M059J (cell line): ENCODE data around the gene MRPS14. TPM values are rescaled to one million over a fixed set of nuclear protein-coding genes. Genes with fewer than 3 reads are reported as not detected.
"Not testable (repeated sequence)": the region's sequence is repeated elsewhere in the genome, so short reads cannot be mapped to it uniquely, and the experiment has no call there.

Source experiments
- DNase-seq: peaks from one replicate; pipeline ENCODE4 v3.0.0-alpha.2; 2012; ENCODE audit warnings: low read depth
- total RNA-seq: library from RNA; depleted of rRNA; stranded (reverse); fragments of >200 nt; shearing (Covaris generic); gene quantifications from 2 replicates; pipeline ENCODE4 v1.2.3, GENCODE V29; 2014

MRPS14 gene
- total RNA-seq, 1 experiment from 2014 or later, result 33.4 TPM

DNA sequence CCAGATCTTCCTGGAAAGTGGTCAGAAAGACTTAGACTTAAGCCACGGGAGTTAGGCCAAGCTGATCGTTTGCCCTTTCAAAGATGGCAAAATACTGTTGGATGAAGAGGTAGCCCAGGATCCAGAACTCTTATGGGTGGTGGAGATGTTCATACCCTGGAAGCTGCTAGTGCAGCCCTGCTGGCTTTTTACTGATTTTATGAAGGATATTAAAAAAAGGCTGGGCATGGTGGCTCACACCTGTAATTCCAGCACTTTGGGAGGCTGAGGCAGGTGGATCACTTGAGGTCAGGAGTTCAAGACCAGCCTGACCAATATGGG, 657 bp upstream of the MRPS14 start:
- DNase-seq, result not testable (repeated sequence)

DNA sequence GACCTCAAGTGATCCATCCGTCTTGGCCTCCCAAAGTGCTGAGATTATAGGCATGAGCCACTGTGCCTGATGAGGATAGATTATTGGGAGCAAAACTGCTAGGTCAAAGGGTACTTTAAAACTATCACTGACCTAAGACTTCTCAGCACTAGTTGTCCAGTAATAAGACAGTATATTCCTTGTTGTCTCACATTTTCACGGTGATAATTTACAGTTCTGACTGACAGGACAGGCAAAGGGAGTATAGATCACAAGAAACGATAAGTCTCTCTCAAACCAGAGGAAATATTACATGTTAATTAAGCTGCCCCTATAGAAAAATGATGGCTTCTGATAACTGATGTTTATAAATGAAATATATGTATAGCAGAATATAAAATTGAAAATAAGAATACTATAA, 3.7 kb downstream of the MRPS14 start:
- no peak for DNase-seq

DNA sequence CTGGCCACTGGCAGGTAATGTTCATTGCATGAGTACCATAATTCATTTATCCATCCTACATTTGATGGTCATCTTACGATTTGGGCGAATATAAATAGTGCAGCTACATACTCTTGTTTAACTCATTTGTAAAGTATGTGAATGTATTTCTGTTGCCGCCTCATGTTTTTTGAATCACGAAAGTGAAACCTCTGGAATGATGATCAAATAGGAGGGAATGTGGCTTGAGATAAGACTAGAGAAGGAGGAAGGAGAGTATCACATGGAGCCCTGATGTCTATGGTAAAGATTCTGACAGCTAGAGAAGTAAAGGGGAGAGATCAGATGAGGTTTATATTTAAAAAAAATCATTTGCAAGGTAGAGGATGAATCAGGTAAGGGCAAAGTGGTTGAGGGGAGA, 8.0 kb downstream of the MRPS14 start:
- peak; percentile 40 for DNase-seq

DNA sequence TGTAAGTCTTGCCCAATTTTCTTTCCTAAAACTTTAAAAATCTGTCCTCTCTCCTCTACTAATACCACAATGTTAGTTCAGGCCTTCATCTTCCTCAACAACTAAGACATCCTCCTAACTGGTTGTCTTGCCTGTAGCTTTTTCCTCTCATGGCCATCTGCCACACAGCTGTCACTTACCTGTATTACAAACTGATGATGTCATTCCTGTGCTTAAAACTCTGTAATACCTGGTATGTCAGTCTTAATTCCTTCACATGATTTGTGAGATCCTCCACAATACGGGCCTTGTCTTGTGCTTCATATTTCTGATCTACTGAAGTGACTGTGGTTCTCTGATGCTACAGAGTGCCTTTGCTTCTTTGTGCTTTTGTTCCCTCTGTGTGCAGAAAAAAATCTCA, 9.8 kb downstream of the MRPS14 start:
- DNase-seq, result no peak

DNA sequence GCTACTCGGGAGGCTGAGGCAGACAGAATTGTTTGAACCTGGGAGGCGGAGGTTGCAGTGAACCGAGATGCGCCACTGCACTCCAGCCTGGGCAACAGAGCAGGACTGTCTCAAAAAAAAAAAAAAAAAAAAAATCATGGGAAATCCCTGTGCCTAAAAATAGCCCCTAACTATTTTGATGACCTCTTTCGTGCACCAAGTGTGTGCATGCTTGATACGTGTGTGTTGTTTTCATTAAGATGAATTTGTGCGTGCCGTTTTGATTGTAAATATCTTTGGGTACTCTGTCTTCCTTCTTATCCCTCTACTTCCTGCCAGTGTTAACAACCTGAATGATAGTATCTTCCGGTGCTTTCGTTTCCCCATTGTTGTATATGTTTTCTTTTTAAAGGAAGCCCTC, 13.7 kb downstream of the MRPS14 start:
- DNase-seq, result no peak

DNA sequence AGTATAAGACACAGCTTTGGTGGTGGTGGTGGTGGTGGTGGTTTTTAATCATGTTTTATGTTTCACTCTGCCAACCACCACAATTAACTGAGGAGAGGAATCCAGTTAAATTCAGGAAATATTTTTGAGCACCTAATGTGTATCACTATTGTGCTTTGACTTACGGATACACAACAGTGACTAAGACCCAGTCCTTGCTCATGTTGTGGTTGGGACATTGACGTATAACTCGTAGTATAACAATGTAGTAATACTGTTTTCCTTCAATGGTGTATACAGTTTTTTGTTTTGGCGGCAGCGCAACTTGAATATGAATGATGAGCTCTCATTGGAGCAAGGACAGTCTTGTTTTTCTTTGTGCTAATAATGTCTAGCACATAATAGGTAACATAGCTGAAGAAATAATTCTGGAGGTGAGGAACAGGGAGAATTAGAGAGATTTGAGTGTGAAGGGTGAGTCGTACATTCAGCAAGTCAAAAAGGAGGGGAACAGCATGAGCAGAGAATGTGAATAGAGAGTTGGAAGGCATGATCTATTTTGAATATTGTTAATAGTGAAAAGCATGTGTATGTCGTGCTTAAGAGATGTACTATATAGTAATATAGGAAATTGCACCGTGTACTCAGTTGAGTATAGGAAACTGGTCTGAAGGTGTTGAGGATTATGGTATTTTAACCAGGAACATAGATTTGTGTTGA, 18.0 kb downstream of the MRPS14 start:
- peak; percentile 29 for DNase-seq

DNA sequence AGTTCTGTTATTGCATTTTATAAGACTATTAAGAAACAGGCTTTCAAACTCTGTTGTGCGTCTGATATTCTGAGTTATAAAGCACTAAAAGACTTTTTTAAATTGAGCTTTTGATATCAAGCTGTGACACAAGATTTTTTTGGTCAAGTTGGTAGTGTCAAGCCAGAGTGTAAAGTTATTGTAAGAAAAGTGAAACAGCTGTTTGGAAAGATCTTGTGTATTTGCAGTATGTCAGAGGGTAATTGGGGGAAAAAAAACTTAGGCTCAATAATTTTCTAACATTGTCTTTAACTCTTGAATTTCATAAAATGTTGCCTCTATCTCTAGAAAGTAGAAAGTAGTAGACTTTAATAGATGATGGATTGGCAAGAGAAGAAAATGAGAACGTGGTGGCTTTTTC, 19.7 kb downstream of the MRPS14 start:
- DNase-seq, result no peak

DNA sequence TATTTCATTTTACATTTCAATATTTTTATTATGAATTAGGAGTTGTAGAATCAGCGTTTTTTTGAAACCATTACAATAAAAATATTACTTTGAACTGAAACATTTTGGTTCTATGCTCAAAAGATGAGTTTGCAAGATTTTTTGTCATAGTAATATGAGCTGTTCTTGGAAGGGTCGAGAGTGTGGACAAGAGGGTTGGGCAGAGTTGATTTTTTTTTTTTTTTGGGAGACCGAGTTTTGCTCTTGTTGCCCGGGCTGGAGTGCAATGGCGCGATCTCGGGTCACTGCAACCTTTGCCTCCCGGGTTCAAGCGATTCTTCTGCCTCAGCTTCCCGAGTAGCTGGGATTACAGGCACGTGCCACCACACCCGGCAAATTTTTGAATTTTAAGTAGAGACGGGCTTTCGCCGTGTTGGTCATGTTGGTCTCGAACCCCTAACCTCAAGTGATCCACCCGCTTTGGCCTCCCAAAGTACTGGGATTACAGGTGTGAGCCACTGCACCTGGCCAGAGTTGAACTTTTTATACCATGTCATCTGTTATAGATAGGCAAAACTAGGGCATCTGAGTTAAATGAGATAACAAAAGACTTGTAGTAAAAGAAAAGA, 20.2 kb downstream of the MRPS14 start:
- no peak for DNase-seq

DNA sequence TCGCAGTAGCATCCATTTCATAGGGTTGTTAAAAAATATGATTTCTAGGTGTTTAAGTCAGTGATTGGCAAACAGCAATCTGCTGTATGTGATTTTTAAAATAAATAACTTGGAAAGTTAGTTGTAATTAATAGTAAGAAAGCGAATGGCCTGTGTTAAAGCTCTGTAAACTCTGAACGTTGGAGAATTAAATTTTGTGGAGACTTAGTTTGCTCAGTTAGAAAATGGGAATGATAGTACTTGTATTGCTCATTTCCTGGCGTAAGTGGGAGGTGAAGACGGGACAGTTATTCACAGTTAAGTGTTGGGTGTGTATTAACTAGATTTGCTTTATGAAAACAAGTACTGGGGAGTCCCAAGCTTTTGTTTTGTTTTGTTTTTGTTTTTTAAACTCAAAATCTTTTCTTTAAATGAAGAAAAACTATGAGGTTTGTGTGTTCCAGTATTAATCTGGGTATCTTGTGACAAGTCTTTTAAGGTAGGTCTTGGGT, 22.5 kb downstream of the MRPS14 start:
- DNase-seq, result peak; percentile 16

DNA sequence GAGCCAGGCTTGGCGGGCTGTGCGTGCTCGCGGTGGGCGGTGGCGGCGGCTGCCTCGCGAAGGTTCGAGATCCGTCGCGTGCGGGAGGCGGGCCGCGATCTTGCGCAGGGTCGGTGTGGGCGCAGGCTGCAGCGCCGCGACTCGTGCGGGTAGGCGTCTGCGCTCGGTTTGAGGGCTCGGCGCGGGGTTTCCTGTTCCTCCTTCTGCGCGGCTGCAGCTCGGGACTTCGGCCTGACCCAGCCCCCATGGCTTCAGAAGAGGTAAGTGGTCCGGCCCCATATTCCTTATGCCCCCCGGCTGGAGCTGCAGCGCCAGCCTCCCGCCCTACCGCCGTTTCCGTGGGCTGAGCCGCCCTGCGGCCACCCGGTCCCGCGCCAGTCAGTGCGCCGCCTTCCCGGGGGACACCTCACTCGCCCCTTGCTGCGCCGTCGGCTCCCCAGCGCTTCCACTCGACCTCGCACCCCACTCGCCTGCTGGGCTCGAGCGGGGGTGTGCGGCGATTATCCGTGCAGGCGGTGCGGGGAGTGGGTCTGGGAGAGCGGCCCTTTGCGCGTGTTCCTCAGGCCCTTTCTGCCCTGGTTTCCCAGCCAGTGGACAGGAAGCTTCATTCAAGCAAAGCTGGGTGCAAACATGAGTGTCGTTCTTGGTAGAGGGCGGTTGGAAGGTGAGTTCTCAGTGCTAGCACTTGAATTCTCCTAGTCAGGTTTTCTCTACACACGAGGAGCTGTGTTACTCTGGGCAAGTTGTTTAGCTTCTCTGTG, 23.1 kb downstream of the MRPS14 start, which contains the start of gene CACYBP:
TSS of gene CACYBP (plus strand) at position 12 of the 761 bp plus-strand sequence. CDS start at position 246, 234 bp downstream.
- DNase-seq, result peak; percentile 52

DNA sequence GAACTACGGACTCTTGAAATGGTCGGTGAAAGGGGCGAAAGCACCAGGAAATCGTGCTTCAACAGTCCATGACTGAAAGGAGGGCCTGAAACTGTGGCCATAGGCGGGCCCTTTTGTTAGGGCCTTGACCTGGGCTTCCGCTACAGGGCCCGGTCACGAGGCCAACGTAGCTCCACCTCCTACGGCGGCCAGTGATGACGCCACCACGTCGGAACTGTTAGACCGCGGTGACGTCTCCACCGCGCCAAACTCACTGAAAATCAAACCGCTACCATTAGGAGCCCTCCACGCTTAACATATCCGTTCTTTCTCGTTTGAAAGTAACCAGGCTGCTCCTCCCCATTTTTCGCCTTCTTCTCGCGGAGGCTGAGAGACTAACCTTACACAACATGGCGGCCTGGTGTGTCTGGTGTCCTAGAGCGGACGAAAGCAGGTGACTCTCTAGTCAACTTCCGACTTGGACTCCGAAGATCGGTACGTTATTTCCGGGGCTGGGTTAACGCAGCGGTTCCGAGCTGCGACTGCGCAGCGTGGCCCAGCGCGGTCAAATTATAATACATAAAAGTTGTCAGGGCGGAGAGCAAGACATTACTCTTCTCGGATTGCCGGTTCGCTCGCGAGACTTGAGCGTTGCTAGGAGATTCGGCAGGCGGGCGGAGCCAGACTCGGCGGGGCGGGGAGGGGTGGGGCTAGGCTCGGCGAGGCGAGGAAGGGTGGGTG, 23.8 kb downstream of the MRPS14 start:
- peak; percentile 99 for DNase-seq

DNA sequence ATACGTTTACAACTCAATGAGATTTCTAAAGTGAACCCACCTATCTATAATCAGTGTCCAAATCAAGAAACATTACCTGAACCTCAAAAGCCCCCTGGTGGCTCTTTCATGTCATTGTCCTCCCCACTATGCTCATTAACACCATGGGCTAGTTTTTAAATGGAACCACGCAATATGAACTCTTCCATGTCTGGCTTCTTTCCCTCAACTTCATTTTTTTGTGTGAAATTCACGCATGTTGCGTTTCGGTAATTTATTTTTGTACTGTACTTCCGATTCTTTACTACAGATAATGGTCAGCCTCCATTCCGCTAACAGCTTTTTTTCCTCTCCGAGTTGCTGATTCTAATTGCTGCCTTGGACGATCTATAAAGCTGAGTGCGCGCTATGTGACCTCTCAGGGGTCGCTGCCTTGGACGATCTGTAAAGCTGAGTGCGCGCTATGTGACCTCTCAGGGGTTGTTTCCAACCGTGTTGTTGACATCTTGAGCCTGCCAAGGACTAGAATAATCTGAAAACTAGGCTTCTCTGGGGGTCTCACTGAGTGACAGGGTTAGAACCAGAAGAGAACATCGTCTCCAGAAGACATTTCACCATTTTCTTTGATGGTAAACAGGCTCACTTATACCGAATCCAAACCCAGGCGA, 24.5 kb downstream of the MRPS14 start:
- peak; percentile 65 for DNase-seq

DNA sequence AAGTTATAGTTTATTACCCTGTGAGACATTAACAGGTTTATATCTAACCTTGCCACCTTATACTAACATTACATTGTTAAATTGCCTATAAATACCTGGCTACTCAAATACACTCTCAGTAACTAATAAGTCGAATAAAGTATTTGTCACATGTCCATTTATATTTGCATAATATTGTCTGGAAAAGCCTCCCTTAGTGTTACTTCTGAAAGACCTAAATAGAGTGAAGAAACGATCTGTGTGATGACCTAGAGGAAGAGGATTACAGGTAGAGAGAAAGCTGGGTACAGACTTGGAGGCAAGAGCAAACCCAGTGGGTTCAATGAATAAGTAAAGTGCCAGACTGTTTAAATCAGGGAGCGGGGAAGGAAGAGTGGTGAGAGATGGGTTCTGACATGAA, 26.2 kb downstream of the MRPS14 start:
- no peak for DNase-seq

DNA sequence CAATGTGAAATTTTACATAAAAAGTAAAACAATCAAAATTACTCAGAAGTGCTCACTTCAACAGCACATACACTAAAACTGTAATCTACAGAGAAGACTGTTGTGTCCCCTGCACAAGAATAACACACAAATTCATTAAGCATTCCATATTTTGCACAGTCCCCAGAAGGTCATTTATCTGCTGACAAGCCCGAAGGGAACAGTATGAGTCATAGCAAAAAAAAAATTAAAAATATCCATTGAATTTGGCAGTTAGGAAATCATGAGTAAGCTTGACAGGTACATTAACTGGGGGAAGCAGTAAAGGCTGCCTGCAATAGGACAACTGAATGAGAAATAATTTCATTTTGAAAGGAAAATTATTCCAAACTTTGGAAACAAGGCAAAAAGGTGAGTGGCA, 26.7 kb downstream of the MRPS14 start:
- DNase-seq, result peak; percentile 70

DNA sequence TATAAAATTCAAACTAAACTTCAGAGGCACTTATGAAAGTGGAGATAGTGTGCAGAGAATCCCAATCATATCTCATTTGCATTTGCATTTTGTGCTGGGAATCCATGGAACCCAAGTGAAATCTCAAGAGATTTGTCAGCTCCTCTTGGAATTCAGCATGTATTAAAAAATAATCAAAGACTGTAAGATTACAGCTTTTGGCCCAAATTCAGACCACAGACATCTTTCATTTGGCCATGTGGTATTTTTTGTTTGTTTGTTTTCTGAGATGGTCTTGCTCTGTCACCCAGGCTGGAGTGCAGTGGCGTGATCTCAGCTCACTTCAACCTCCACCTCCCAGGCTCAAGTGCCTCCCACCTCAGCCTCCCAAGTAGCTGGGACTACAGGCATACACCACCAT, 27.3 kb downstream of the MRPS14 start:
- DNase-seq, result peak; percentile 76

DNA sequence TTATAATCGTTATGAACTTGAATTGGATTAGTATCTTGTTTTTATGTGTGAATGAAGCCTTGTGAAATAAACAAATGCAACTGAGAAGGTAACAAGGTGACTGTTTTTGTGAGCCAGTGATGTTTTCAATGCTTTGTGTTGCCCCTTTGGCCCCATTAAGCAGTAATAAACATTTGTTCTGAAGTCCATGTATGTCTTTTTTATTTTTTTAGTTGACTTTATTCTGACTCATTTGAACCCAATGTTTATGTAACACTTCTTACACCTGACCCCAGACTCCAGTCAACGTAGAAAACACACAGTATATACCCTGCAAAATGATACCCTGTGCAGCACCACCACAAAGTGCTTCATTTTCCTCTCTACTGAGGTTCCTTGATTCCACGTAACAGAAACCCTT, 28.1 kb downstream of the MRPS14 start:
- peak; percentile 31 for DNase-seq

DNA sequence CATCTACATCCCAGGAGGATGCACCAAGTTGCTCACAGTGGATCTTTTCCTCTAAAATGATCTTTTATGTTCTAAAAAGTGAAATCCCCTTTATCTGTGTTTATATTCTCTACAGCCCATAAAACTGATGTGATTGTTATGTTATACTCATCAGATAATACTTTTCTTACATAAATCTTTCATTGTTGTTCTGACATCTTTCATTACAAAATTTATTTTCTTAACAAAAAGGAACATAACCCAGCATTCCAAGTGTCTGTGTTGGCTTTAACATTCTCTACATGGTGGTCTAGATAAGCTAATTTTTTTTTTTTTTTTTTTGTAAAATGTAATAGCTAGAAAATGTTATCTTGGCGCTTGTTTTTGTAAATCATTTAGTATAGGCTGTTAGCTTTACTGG, 31.8 kb downstream of the MRPS14 start:
- no peak for DNase-seq

DNA sequence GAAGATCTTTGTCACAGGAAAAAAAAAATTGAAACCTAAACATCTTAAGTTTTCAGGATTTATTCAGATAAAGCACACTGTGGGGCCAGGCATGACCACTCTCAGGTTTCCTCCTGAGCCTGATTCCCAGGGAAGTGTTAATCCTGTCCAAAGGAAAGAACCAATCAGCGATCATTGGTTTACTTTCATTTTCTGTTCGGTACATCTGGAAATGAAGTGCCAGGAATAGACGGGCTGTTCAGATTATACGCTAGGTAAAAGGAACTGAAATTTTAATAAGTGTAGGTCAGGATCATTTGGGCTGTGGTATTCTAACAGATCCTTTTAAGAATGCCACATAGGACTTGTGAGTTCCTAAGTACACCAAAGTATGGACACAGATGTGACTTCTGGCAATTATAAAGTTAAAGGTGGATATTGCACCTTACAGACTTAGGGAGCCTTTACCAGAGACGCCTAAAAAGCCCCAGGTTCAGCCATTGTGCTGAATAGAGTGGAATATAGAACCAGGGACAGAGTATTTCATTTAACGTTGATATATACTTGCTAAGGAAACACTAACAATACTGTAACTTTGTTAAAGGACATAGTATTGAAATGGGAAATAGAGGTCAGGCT, 32.7 kb downstream of the MRPS14 start:
- peak; percentile 74 for DNase-seq

DNA sequence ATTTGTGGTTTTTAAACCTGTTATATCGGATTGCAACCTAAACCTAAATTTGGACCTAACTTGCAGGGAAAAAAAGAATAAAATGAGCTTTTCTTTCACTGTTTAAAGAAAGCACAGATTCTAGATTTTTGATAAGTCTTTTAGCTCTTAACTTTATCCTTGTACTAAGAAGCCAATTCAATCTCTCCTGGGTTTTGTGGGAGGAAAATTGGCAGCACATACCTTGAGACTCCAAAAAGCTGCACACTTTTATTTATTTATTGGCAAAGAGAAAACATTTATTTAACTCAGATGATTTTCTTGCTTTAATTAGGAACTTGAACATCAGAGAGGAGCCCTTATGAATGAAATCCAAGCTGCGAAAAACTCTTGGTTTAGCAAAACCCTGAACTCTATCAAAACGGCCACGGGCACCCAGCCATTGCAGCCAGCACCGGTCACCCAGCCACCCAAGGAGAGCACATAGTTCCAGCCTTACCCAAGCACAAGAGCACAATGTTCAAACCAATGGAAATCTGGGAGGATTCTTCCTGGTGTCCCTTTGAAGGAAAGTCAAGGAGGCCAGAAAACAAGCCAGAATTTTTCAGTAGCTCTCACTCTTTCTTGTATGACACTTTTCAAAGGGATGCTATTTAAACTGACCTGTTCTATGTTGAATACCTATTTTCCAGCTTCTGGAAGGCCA, 33.5 kb downstream of the MRPS14 start:
- no peak for DNase-seq

DNA sequence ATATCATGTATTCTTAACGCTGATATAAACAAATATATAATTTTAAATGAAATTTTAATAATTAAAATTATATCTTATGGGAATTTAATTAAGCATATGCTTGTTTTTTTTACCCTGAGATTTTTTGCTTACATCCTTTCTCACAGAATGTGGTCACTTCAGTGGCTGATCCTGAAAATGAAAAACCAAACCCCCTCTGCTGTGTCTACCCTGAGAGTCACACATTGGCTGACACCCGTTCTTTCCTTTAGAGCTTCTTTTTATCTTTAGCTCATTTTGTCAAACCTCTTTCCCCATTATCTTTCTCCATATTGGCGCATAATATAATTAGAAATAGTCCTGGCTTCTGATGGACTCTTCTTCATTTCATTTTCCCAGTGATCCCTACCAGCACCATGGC, 34.2 kb downstream of the MRPS14 start:
- no peak for DNase-seq

DNA sequence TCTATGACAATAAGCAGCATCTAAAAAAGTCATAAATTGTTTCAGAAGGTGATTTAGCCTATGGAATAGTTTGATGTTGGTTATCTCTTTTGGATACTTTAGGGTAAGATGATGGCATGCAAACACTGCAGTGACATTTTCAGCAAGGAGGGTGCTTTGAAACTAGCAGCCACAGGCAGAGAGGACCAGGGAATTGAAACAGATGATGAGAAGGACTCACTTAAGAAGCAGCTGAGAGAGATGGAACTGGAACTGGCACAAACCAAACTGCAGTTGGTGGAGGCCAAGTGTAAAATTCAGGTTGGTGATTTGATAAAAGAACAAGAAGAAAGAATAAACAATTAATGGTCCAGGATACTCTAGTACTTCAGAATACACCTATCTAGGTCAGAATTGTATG, 34.7 kb downstream of the MRPS14 start:
- DNase-seq, result no peak
